Fibroblast of mammary gland (primary cell): Measurements from ENCODE around the gene TAL2.
A peak's percentile ranks its signal among the peaks of the same experiment; 100 is the strongest.

ENCODE experiments used
- DNase-seq: peaks from one replicate; pipeline ENCODE4 v3.0.0-alpha.2; 2010; ENCODE audit warnings: low read depth
- H3K4me3 ChIP-seq: 2 replicates; pipeline ENCODE4 v1.5.1; 2011; ENCODE audit warnings: low read depth, mild to moderate bottlenecking, low read length, moderate library complexity; ENCODE audit not compliant: control insufficient read depth
- TF ChIP-seq, protein P1 (sequence below): conservative IDR thresholded peaks from 2 replicates; pipeline ENCODE4 v1.5.1; 2011; ENCODE audit warnings: low read depth, low read length, inconsistent platforms; ENCODE audit not compliant: control insufficient read depth, insufficient read depth

TAL2 gene

GRCh38 chr9:105693435-105694189, 31.4 kb downstream of the TAL2 start:
- TF ChIP-seq, protein P1, sequence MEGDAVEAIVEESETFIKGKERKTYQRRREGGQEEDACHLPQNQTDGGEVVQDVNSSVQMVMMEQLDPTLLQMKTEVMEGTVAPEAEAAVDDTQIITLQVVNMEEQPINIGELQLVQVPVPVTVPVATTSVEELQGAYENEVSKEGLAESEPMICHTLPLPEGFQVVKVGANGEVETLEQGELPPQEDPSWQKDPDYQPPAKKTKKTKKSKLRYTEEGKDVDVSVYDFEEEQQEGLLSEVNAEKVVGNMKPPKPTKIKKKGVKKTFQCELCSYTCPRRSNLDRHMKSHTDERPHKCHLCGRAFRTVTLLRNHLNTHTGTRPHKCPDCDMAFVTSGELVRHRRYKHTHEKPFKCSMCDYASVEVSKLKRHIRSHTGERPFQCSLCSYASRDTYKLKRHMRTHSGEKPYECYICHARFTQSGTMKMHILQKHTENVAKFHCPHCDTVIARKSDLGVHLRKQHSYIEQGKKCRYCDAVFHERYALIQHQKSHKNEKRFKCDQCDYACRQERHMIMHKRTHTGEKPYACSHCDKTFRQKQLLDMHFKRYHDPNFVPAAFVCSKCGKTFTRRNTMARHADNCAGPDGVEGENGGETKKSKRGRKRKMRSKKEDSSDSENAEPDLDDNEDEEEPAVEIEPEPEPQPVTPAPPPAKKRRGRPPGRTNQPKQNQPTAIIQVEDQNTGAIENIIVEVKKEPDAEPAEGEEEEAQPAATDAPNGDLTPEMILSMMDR, result no peak
- peak overlapping the region; percentile 63 for H3K4me3 ChIP-seq
- DNase-seq, result no peak

DNA sequence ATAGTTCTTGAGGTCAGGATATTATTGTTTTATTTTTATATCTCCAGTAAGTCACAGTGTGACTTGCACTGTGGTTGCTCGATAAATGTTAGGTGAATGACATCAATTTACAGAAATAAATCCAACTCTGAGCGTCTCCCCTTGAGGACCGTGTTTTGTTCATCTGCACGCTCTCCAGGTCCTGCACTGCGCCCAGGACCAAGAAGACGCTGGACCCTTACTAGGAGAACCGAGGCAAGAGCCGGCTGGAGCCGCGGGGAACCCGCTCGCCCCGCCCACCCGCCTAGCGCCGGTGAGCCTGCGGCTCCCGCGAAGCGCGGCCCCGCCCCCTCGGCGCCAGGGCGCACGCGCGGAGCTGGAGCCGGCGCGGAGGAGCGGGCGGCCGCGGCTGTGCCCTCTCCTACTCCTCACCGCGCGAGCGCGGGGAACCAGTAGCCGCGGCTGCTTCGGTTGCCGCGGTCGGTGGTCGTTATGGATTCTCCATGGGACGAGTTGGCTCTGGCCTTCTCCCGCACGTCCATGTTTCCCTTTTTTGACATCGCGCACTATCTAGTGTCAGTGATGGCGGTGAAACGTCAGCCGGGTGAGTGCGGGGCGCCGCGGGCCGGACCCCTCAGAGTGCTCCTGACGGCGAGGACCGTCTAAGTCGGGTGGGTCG, 32.1 kb downstream of the TAL2 start, which contains the start of gene TMEM38B:
Gene TMEM38B, plus strand, starts transcription at position 352 of the 658 bp plus-strand sequence. Its CDS starts 120 bp downstream, at position 472.
- DNase-seq, result peak; percentile 54
- H3K4me3 ChIP-seq, result peak within 1 kb of the TSS; percentile 75
- TF ChIP-seq, protein P1, result no peak

GRCh38 chr9:105694848-105695581, 32.8 kb downstream of the TAL2 start:
- peak; percentile 54 for DNase-seq
- TF ChIP-seq, protein P1, result no peak
- peak overlapping the region; percentile 75 for H3K4me3 ChIP-seq

- TF ChIP-seq, protein P1, result no peak
- H3K4me3 ChIP-seq, result no peak overlapping the region
- DNase-seq, result no peak
Measured at GRCh38 chr9:105696219-105696793, 34.0 kb downstream of the TAL2 start.

DNA sequence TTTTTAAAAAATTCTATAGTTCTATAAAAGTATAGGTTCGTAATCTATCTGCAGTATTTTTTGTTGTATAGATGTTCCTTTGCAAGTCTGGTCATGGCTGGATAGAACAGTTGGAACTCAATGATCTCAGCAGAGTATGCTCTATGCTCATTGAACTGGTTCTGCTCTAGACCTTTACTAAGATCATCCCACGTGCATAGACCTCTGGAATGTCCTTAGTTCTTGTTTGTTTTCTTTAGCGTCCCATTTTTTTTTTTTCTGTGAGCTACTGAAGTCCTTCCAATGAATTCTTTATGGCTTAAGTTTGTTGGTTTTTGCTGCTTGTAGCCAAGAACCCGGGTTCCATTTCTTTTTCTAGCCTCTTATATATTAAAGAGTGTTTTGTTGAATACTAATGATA, 35.6 kb downstream of the TAL2 start:
- TF ChIP-seq, protein P1, result no peak
- DNase-seq, result no peak
- no peak overlapping the region for H3K4me3 ChIP-seq

DNA sequence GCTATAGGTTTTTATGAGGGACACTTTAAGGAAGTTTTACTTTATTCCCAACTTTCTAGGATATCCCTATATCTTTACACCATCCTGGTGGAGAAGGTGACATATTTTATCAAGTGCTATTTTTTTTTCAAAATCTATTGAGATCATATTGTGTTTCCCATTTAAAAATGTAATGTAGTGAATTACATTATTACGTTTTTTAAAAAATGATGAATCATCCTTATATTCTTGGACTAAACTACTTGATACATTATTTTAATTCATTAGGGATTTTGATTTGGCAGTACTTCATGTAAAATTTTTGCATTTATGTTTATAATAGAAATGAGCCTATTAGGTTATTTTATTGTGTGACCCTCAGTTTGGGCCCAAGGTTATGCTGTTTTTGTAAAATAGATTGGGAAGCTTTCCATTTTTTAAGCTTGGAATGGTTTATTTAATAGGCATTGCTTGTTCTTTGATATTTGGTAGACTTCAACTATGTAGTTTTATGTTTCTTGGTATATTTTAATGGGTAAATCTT, 36.2 kb downstream of the TAL2 start:
- H3K4me3 ChIP-seq, result no peak overlapping the region
- no peak for DNase-seq
- TF ChIP-seq, protein P1, result no peak
